ENCODE data around the gene BRCC3.

GRCh38 chrX:155169881-155170280 lies 98.6 kb downstream of the BRCC3 start:
- TF ChIP-seq CTCF (IDR thresholded peaks at IDR 0.05) = no peak
- TF ChIP-seq POLR2A (IDR thresholded peaks at IDR 0.05) = no peak

All from esophagus squamous epithelium (tissue), 4 donors.